K562 (cell line): ENCODE measurements around the gene FXN. TPM values are rescaled to one million over a fixed set of nuclear protein-coding genes. Genes with fewer than 3 reads are reported as not detected.

Source experiments
- ATAC-seq: fragments of 200-7000 bp; cut with Tn5 transposase; 3 replicates; pipeline ENCODE4 v1.9.1; 2020; ENCODE audit warnings: moderate library complexity
- BruUV-seq: library from RNA; stranded (reverse); fragments of 400-500 nt; replicated peaks from 2 replicates; lab custom pipeline; 2021; lab: Mats Ljungman, UMichigan
- CTCF ChIA-PET: fragments of 300-600 bp; formaldehyde crosslinking; extraction: SDS; loops from one replicate; lab custom pipeline; 2021; ENCODE audit warnings: low intra/inter-chr PET ratio; lab: Yijun Ruan, JAX
- POLR2A ChIA-PET: fragments of 300-600, 350-650 bp; sonication (Branson Sonifier 250); formaldehyde crosslinking; extraction: SDS; loops from one replicate; lab custom pipeline; 2021; ENCODE audit warnings: antibody characterized with exemption, inconsistent platforms; lab: Yijun Ruan, JAX
- DNase-seq, 4 experiments: peaks; one replicate each; pipeline versions ENCODE4 v3.0.0 to v3.0.0-alpha.2; 2011 to 2018; ENCODE audit warnings: low spot score in 3 of 4, mixed read lengths in 3 of 4; ENCODE audit errors: extremely low read depth in 1 of 4
- FAIRE-seq: peaks from 2 replicates; lab custom pipeline; 2011; peaks lifted over from hg19 to GRCh38; lab: Jason Lieb, UNC
- H2AFZ ChIP-seq: 2 replicates; pipeline ENCODE4 v1.6.0; 2011; ENCODE audit warnings: low read depth, low read length, control low read depth, inconsistent platforms
- H3K27ac ChIP-seq: fragments of 200-600 bp; 3 replicates; pipeline ENCODE4 v1.8.0; 2011; ENCODE audit warnings: low read depth, mild to moderate bottlenecking, control low read depth, inconsistent platforms, low read length, moderate library complexity, mixed read lengths; ENCODE audit errors: extremely low read depth
- H3K27me3 ChIP-seq, 2 experiments: fragments of 300-600 bp in 1 of 2; 2 replicates in 1 of 2; 3 replicates in 1 of 2; pipeline versions ENCODE4 v1.6.0 to v1.8.0; 2011; ENCODE audit warnings: inconsistent platforms in 2 of 2, low read length in 2 of 2, mild to moderate bottlenecking in 1 of 2, mixed read lengths in 1 of 2, moderate library complexity in 1 of 2; ENCODE audit not compliant: control insufficient read depth in 2 of 2, insufficient read depth in 2 of 2
- H3K36me3 ChIP-seq: fragments of 300-600 bp; 3 replicates; pipeline ENCODE4 v1.8.0; 2011; ENCODE audit warnings: mild to moderate bottlenecking, low read length, inconsistent platforms; ENCODE audit not compliant: control insufficient read depth, insufficient read depth
- H3K4me1 ChIP-seq, 2 experiments: fragments of 200-600 bp in 1 of 2; replicated peaks in 1 of 2; 2 replicates in 1 of 2; 3 replicates in 1 of 2; pipeline versions ENCODE4 v1.5.1 to v1.8.0; 2011; ENCODE audit warnings: inconsistent platforms in 2 of 2, low read length in 2 of 2, mild to moderate bottlenecking in 1 of 2, mixed read lengths in 1 of 2, moderate library complexity in 1 of 2; ENCODE audit not compliant: control insufficient read depth in 2 of 2, insufficient read depth in 2 of 2
- H3K4me2 ChIP-seq: 2 replicates; pipeline ENCODE4 v1.6.1; 2011; ENCODE audit warnings: low read length, control low read depth, inconsistent platforms, mixed read lengths; ENCODE audit not compliant: insufficient read depth
- H3K4me3 ChIP-seq: fragments of 200-600 bp; sonication (generic), shearing (Covaris generic); 2 replicates; pipeline ENCODE4 v1.5.1; 2016; ENCODE audit warnings: control low read depth, inconsistent platforms
- H3K79me2 ChIP-seq: fragments of 200-600 bp; 3 replicates; pipeline ENCODE4 v1.8.0; 2011; ENCODE audit warnings: low read length, inconsistent platforms; ENCODE audit not compliant: control insufficient read depth, insufficient read depth
- H3K9ac ChIP-seq, 2 experiments: 2 replicates each; pipeline versions ENCODE4 v1.6.0 to v1.6.1; 2011; ENCODE audit warnings: low read depth in 2 of 2, low read length in 2 of 2, control low read depth in 1 of 2, inconsistent platforms in 1 of 2, mild to moderate bottlenecking in 1 of 2, mixed read lengths in 1 of 2; ENCODE audit not compliant: insufficient read depth in 1 of 2
- H3K9me1 ChIP-seq: one replicate; pipeline ENCODE4 v1.6.0; 2011; ENCODE audit warnings: inconsistent platforms, mild to moderate bottlenecking, low read length, moderate library complexity; ENCODE audit not compliant: control insufficient read depth, insufficient read depth
- H3K9me3 ChIP-seq: replicated peaks from 2 replicates; pipeline ENCODE4 v1.5.1; 2011; ENCODE audit warnings: low read depth, low read length, inconsistent platforms; ENCODE audit not compliant: control insufficient read depth, insufficient read depth
- H4K20me1 ChIP-seq: replicated peaks from 2 replicates; pipeline ENCODE4 v1.6.1; 2011; ENCODE audit warnings: low read length, inconsistent platforms, mixed read lengths; ENCODE audit not compliant: control insufficient read depth, insufficient read depth
- ELK3 ChIP-seq: fragments of 450-650 bp; formaldehyde crosslinking; IDR thresholded peaks from 2 replicates; pipeline ENCODE4 v1.4.0; 2020; ENCODE audit warnings: mild to moderate bottlenecking
- GTF2E2 ChIP-seq: fragments of 200-800 bp; sonication (Bioruptor generic); IDR thresholded peaks from 2 replicates; pipeline ENCODE4 v1.6.1; 2016; ENCODE audit warnings: missing genetic modification characterization, missing compliant biosample characterization
- KDM4B ChIP-seq, 2 experiments: fragments of 450-650 bp in 1 of 2; sonication (generic) in 1 of 2; IDR thresholded peaks; 2 replicates each; pipeline ENCODE4 v1.6.1; 2016 to 2017; ENCODE audit warnings: borderline replicate concordance in 2 of 2, antibody characterized with exemption in 1 of 2, low read depth in 1 of 2, mild to moderate bottlenecking in 1 of 2
- RAD21 ChIP-seq, 2 experiments: fragments of 250-450 bp in 1 of 2; fragments of 450-650 bp in 1 of 2; sonication (Bioruptor Pico) in 1 of 2; formaldehyde crosslinking in 1 of 2; IDR thresholded peaks in 1 of 2; conservative IDR thresholded peaks in 1 of 2; 2 replicates each; pipeline versions ENCODE4 v1.4.0 to v1.8.0; 2020 to 2022; ENCODE audit warnings: mild to moderate bottlenecking in 2 of 2, moderate library complexity in 1 of 2
- TEAD1 ChIP-seq, 2 experiments: fragments of 450-650 bp in 1 of 2; sonication (generic) in 1 of 2; formaldehyde crosslinking; IDR thresholded peaks; 2 replicates each; pipeline versions ENCODE4 v1.4.0 to v1.8.0; 2020 to 2022; ENCODE audit warnings: mild to moderate bottlenecking in 2 of 2, missing genetic modification reagents in 1 of 2
- XRCC5 ChIP-seq: fragments of 200-400 bp; formaldehyde crosslinking; IDR thresholded peaks from 2 replicates; pipeline ENCODE4 v1.6.1; 2017; ENCODE audit warnings: low read depth, mild to moderate bottlenecking, low read length
- ZFP30 ChIP-seq: fragments of 250-450 bp; sonication (Bioruptor Pico); IDR thresholded peaks from 2 replicates; pipeline ENCODE4 v1.8.0; 2022; ENCODE audit warnings: moderate library complexity, mild to moderate bottlenecking, inconsistent platforms, borderline replicate concordance
- ZFPM2 ChIP-seq: fragments of 250-450 bp; sonication (Bioruptor Pico); IDR thresholded peaks from 2 replicates; pipeline ENCODE4 v1.5.1; 2022; ENCODE audit warnings: mild to moderate bottlenecking
- ZKSCAN1 ChIP-seq: fragments of 150-350 bp; IDR thresholded peaks from 2 replicates; pipeline ENCODE4 v1.6.1; 2016; ENCODE audit warnings: low read depth, low read length
- ZNF561 ChIP-seq: fragments of 450-650 bp; formaldehyde crosslinking; conservative IDR thresholded peaks from 2 replicates; pipeline ENCODE4 v1.4.0; 2020; ENCODE audit warnings: mild to moderate bottlenecking, moderate library complexity
- ZNF584 ChIP-seq: fragments of 200-800 bp; sonication (Bioruptor generic); IDR thresholded peaks from 2 replicates; pipeline ENCODE4 v1.6.1; 2016; ENCODE audit warnings: low read depth, mild to moderate bottlenecking, missing genetic modification characterization, missing compliant biosample characterization
- WGBS: fragments of 100-300 bp; shearing (Covaris generic); methylation state at CpG from one replicate; pipeline ENCODE4 v1.1.6; 2016; ENCODE audit warnings: low coverage, mixed read lengths; ENCODE audit not compliant: insufficient coverage; ENCODE audit errors: missing lambda C conversion rate; 5-methylcytosine and 5-hydroxymethylcytosine counted together
- in situ Hi-C: fragments of 300-500 bp; cut with MboI; formaldehyde crosslinking; loops from 4 replicates; pipeline ENCODE4 v1.15.0; 2018; ENCODE audit warnings: inconsistent platforms, mixed read lengths
- intact Hi-C: fragments of 100-400 bp; cut with micrococcal nuclease; formaldehyde crosslinking; loops from 2 replicates; pipeline ENCODE4 v1.14.2; 2022
- polyA plus RNA-seq, 8 experiments: library from polyadenylated mRNA; depleted of rRNA in 4 of 8; stranded (reverse) in 5 of 8; unstranded in 3 of 8; fragments of >200 nt; fragmentation: Nextera tagmentation in 2 of 8; fragmentation: Illumina TruSeq in 1 of 8; extraction: Ambion mirVana in 2 of 8; extraction: Trizol in 1 of 8; gene quantifications; 2 replicates each; pipeline versions ENCODE4 v1.2.1 to v1.2.3, GENCODE V29; 2011 to 2014; ENCODE audit warnings: inconsistent platforms in 1 of 8, missing spikeins in 1 of 8
- total RNA-seq, 7 experiments: library from RNA; depleted of rRNA in 6 of 7; stranded (reverse); fragments of >200 nt in 6 of 7; fragmentation: Illumina TruSeq in 2 of 7; extraction: Trizol in 2 of 7; gene quantifications; 2 replicates each; pipeline versions ENCODE4 v1.2.1 to v1.2.3, GENCODE V29; 2011 to 2021; ENCODE audit warnings: low replicate concordance in 1 of 7
- TF ChIP-seq, protein P1 (sequence below): fragments of 450-650 bp; IDR thresholded peaks from 2 replicates; pipeline ENCODE4 v1.6.1; 2018; ENCODE audit not compliant: partially characterized antibody

Gene FXN
- total and polyA plus RNA-seq, 9 of the 15 experiments (the other 6 are each of a cell fraction or from before 2014, with no cell fraction given) = 7.6 to 51.5 (median 30.3) TPM

- ChIA-PET POLR2A (no interaction called here), CTCF (no interaction called here)
- H3K27me3 ChIP-seq = no peaks in the 10 kb centered on the region
- no peak overlapping the region for H3K4me3 ChIP-seq
- no peaks in the 10 kb centered on the region for H3K9me1 ChIP-seq
- no peak for DNase-seq
- no peak overlapping the region for H2AFZ ChIP-seq
- in situ Hi-C loops (no loop called here), intact Hi-C loops (no loop called here)
- no peaks in the 10 kb centered on the region for H3K36me3 ChIP-seq
- no peak overlapping the region for H3K27ac ChIP-seq
- H4K20me1 ChIP-seq = no peaks in the 10 kb centered on the region
- no peak for ATAC-seq
- TF ChIP-seq, protein P1, sequence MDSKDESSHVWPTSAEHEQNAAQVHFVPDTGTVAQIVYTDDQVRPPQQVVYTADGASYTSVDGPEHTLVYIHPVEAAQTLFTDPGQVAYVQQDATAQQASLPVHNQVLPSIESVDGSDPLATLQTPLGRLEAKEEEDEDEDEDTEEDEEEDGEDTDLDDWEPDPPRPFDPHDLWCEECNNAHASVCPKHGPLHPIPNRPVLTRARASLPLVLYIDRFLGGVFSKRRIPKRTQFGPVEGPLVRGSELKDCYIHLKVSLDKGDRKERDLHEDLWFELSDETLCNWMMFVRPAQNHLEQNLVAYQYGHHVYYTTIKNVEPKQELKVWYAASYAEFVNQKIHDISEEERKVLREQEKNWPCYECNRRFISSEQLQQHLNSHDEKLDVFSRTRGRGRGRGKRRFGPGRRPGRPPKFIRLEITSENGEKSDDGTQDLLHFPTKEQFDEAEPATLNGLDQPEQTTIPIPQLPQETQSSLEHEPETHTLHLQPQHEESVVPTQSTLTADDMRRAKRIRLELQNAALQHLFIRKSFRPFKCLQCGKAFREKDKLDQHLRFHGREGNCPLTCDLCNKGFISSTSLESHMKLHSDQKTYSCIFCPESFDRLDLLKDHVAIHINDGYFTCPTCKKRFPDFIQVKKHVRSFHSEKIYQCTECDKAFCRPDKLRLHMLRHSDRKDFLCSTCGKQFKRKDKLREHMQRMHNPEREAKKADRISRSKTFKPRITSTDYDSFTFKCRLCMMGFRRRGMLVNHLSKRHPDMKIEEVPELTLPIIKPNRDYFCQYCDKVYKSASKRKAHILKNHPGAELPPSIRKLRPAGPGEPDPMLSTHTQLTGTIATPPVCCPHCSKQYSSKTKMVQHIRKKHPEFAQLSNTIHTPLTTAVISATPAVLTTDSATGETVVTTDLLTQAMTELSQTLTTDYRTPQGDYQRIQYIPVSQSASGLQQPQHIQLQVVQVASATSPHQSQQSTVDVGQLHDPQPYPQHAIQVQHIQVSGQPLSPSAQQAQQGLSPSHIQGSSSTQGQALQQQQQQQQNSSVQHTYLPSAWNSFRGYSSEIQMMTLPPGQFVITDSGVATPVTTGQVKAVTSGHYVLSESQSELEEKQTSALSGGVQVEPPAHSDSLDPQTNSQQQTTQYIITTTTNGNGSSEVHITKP = no peak
- no peak for TF ChIP-seq TEAD1 (CRISPR knock-in tag; IDR thresholded peaks at IDR 0.05)
- TF ChIP-seq RAD21 (CRISPR knock-in tag; conservative IDR thresholded peaks at IDR 0.05 in 1 of 2, IDR thresholded peaks at IDR 0.05 in 1 of 2) = no peak
- TF ChIP-seq KDM4B (IDR thresholded peaks at IDR 0.05; ENCODE audit: borderline replicate concordance in 2 of 2, low read depth in 1 of 2) = no peak
- TF ChIP-seq ZNF561 (CRISPR knock-in tag) = no peak
- no peak for TF ChIP-seq GTF2E2
- TF ChIP-seq ZFP30 = no peak
- no peak for TF ChIP-seq XRCC5
- no peak for TF ChIP-seq ZFPM2 (CRISPR knock-in tag)
- TF ChIP-seq ELK3 (CRISPR knock-in tag) = no peak
- TF ChIP-seq ZNF584 (CRISPR knock-in tag) = no peak
- no peak for TF ChIP-seq ZKSCAN1
- H3K9ac ChIP-seq = no peak overlapping the region
- no peaks in the 10 kb centered on the region for H3K79me2 ChIP-seq
- no TSS peak for BruUV-seq
- no peaks in the 10 kb centered on the region for H3K9me3 ChIP-seq
- WGBS = 46% methylated on average over 4 of the region's 4 CpGs
- H3K4me1 ChIP-seq = peaks cover 8 to 14% of the 10 kb centered on the region in 2 experiments; a peak in 3 of 5 replicates
- H3K4me2 ChIP-seq = no peak overlapping the region
- FAIRE-seq = no peak
Measured at GRCh38 chr9:69132361-69132760, 96.8 kb downstream of the FXN start.
